Choroid plexus epithelial cell (primary cell): ENCODE data around the gene SIX5.
"Not testable (repeated sequence)": the region's sequence is repeated elsewhere in the genome, so short reads cannot be mapped to it uniquely, and the experiment has no call there.

Experiments
- DNase-seq: peaks from one replicate; pipeline ENCODE4 v3.0.0-alpha.2; 2010; ENCODE audit warnings: low read depth
- H3K4me3 ChIP-seq: 2 replicates; pipeline ENCODE4 v1.5.1; 2011; ENCODE audit warnings: low read depth, mild to moderate bottlenecking, control low read depth, low read length, moderate library complexity
- TF ChIP-seq, protein P1 (sequence below): conservative IDR thresholded peaks from 2 replicates; pipeline ENCODE4 v1.5.1; 2011; ENCODE audit warnings: low read depth, mild to moderate bottlenecking, control low read depth, inconsistent platforms, low read length, moderate library complexity

SIX5 gene

DNA sequence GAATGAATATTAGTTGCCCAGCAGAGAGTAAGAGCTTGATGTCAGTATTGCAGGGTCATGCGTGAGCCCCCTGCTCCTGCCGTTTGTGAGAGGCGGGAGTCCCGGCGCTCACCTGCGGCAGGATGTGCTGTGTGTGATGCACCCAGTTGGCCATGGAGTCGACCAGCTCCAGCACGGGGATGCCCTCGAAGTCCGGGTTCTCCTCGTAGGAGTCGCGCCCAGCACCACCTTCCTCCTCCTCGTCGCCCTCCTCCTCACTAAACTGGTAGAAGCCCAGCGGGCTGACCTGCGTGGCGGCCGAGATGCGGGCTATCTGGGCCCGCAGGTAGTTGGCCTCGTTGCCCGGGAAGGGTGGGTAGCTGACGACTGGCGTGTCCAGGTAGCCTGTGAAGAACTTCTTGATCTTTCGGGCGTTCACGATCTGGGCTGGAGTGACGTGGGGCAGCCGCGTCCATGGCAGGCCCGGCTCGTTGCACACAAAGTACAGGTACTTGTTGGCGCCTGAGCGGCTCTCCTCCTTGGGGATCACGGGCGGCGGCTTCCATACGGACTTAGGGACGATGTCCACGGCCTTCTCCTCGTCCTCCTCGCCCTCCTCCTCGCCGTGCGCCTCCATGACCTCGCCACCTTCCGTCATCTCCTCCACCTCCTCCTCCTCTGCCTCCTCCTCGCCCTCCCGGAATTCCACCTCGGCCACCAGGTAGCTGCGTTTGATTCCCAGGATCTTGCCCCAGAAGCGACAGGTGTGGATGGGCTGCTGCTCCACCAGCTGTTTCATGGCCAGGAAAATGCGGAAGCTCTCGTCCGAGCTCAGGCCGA, 35.3 kb upstream of the SIX5 start:
- TF ChIP-seq, protein P1, sequence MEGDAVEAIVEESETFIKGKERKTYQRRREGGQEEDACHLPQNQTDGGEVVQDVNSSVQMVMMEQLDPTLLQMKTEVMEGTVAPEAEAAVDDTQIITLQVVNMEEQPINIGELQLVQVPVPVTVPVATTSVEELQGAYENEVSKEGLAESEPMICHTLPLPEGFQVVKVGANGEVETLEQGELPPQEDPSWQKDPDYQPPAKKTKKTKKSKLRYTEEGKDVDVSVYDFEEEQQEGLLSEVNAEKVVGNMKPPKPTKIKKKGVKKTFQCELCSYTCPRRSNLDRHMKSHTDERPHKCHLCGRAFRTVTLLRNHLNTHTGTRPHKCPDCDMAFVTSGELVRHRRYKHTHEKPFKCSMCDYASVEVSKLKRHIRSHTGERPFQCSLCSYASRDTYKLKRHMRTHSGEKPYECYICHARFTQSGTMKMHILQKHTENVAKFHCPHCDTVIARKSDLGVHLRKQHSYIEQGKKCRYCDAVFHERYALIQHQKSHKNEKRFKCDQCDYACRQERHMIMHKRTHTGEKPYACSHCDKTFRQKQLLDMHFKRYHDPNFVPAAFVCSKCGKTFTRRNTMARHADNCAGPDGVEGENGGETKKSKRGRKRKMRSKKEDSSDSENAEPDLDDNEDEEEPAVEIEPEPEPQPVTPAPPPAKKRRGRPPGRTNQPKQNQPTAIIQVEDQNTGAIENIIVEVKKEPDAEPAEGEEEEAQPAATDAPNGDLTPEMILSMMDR = no peak
- H3K4me3 ChIP-seq = no peak overlapping the region
- no peak for DNase-seq

DNA sequence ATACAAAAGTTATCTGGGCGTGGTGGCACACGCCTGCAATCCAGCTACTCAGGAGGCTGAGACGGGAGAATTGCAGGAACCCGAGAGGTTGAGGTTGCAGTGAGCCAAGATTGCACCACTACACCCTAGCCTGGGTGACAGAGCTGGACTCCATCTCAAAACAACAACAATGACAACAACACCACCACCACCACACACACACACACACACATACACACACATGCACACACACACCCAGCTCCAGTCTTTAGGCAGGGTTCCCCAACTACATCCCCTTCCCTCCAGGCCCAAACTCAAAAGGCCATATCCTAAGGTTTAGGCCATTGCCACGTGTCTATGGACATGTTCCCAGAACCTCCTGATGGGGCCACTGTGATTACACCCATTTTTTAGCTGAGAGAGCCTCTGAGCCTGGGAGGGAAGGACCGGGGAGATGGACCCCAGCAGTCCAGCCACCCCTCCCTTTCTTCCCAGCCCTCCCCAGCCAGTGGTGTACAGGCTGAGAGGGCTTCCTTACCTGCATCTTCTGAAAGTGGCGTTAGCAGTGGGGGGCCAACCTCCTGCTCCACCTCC, 32.6 kb upstream of the SIX5 start:
- TF ChIP-seq, protein P1 = no peak
- no peak overlapping the region for H3K4me3 ChIP-seq
- DNase-seq = no peak

DNA sequence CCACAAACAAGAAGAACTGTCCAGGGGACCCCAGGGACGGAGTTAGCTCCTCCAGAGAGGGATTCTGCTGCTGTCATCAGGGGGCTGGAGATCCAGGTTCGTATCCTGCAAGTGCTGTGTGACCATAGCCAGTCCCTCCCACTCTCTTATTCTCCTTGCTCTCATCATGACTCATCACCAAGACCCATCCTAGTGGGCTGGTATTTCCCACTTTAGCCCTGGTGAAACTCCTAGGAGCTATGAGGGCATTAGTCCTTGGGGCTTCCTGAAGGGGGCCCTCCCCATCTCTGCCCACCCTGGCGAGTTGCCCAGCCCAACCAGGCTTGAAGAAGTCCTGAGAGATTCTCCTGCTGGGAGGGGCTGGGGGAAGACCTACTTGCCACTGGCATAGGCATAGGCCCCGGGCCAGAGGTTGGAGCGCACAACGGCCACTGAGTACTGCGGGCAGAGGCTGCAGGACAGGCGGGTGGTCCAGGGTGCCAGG, 31.1 kb upstream of the SIX5 start:
- H3K4me3 ChIP-seq = no peak overlapping the region
- TF ChIP-seq, protein P1 = no peak
- peak; percentile 49 for DNase-seq

DNA sequence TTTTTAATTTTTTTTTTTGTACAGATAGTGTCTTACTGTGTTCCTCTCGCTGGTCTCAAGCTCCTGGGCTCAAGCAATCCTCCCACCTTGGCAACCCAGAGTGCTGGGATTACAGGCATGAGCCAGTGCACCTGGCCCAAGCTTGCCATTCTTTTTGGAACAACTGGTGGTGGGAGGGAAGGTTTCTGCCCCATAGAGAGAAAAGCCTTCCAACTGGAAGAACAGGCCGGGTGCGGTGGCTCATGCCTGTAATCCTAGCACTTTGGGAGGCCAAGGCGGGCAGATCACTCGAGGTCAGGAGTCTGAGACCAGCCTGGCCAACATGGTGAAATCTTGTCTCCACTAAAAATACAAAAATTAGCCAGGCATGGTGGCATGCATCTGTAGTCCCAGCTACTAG, 30.5 kb upstream of the SIX5 start:
- not testable (repeated sequence) for H3K4me3 ChIP-seq, DNase-seq

DNA sequence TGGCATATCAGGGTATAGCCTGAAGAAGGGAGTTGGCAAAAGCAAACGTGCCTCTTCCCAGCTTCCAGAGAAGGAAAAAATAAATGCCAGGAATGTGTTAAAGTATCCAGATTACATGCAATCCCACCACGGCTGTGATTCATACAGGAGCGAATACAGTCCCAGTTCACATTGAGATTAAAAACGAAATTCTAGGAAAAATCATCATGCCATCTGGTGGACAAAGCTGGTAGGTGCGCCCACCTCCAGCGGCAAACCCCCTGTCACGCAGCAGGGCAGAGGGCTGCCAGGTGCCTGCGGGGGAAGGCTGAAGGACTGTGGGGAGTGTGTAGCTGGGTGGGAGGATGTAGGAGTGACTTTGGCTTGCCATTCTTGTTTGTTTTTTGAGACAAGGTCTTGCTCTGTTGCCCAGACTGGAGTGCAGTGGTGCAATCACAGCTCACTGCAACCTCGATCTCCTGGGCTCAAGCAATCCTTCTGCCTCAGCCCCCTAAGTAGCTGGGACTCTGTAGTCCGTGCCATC, 30.0 kb upstream of the SIX5 start:
- peak; percentile 73 for DNase-seq
- no peak overlapping the region for H3K4me3 ChIP-seq
- TF ChIP-seq, protein P1 = peak; percentile 82

DNA sequence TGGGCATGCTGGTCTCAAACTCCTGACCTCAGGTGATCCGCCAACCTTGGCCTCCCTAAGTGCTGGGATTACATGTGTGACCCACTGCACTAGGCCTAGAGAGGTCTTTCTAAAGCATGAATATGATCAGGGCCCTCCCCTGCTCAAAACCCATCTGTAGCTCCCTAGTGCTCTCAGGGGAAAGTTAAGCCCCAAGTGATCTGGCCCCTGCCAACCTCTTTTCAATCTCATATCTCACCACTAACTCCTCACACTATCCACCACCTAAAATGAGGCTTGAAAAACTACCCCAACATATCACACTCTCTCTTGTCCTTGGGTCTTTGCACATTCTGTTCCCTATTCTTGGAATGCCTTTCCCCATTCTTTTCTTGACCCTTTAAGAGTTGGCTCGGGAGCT, 25.6 kb upstream of the SIX5 start:
- TF ChIP-seq, protein P1 = no peak
- H3K4me3 ChIP-seq = no peak overlapping the region
- no peak for DNase-seq

DNA sequence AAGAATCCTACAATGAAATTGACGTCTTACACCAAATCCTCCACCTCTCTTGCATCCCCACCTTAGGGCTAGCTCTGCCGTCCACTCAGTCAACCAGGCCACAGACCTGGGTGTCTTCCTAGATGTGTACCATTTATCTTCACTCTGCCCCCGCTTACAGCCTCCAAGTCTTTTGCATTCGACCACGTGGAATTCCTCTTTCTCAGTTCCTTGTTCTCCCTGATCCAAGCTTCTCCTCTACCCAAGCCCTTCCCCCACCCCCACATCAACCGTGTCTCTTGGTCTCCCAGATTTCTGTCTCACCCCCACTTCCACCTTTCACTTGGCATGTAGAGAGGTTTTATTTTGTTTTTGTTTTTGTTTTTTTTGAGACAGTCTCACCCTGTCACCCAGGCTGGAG, 24.8 kb upstream of the SIX5 start:
- no peak for DNase-seq
- TF ChIP-seq, protein P1 = no peak

More for the DNA sequence above, 24.8 kb upstream of the SIX5 start:
- no peak overlapping the region for H3K4me3 ChIP-seq
